Right hindlimb (tissue), 1 donor: ENCODE data around the gene LRRC26.
"Not testable (repeated sequence)": the region's sequence is repeated elsewhere in the genome, so short reads cannot be mapped to it uniquely, and the experiment has no call there.

Experiments
- DNase-seq: peaks from one replicate; pipeline ENCODE4 v3.0.0-alpha.2; 2018

LRRC26 gene

DNA sequence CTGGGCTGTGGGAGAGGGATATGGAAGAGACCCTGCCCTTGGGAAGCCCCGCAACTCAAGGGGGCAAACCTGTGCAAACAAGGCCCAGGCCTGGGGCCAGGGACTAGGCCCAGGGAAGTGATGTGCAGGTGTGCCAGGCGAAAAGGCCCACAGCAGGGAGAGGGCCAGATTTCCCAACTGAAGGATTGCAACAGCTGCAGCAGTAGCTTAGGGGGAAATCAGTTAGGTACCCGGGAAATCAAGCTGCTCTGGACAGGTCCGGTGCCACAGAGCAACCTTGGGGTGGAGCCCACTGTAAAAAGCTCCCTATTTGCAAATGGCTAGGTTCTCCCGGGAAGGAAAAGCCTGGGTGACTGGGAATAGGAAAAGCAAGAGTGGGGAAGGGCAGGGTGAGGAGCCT, 20.5 kb downstream of the LRRC26 start:
- no peak for DNase-seq

DNA sequence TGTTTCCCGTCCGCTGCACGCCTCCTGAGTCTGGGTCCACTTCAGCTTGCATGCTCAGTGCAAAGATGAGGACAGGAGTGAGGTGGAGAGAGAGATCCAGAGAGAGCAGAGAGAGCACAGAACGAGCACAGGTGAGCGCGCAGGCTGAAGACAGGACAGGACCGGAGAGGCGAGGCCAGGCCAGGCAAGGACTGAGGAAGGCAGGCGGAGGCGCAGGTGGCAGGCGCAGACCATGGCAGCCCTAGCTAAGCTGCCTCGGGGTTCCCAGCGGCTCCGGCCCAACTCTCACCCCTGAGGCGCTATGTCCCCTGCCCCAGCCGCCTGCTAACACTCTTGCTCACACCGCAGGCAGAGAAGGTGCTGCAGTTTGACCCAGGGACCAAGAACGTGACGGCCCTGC, 21.2 kb downstream of the LRRC26 start:
- no peak for DNase-seq

DNA sequence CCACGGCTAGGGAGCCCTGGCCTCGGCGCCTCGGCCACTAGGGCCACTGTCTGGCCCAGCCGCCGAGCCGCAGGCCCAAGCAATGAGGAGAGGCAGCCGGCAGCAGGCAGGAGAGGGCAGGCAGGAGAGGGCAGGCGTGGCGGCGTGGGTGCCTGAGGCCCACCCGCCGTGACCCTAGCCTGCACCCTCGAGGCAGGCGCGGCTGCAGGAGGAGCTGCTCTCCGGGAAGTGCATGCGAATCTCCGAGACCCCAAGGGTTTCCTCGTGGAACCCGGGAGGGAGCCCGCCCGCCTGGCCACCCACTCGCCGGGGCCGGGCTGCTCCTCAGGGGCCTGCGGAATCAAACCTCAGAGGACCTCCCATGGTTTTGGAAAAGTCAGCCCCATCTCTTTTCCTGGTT, 21.6 kb downstream of the LRRC26 start:
- DNase-seq = no peak

DNA sequence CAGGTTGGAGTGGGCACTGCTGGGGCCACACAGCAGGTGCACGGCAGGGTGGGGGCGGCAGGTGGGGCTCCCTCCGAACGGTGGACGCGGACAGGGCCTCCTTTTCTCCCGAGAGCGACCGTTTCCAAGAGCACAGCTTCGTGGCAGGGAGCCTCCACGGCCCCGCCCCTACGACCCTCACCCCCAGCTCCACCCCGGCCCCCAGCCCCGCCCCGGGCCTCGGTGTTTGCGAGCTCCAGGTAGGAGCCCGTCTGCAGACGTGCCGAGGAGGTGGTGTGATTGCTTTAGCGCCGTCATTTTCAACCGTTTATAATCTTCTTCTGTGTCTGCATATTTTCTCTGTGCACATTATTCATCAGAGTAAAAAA, 22.1 kb downstream of the LRRC26 start:
- DNase-seq = no peak

DNA sequence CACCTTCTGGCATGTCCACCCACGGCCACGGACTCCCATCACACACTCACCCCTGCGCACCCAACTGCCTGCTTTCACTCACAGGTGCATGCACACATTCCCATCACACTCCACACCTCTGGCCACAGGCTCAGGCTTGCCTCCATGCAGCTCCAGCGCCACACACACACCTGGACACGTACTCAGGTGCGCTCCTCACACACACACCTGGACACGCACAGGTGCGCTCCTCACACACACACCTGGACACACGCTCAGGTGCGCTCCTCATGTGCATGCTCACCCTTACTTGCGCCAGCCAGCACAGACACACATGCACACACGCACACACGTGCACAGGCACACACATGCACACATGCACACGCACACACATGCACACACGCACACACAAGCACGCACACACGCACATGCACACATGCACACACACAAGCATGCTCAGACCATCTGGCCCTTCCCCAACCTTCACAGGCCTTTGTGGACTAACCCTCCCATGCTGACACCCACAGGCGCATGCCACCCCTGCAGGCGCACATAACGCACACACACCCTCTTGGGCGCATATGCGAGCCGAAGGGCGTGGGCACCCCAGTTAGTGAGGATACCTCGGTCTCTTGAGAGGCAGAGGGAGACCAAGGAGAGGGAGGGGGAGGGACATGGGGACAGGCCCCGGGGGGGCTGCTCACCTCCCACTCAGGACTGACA, 22.6 kb downstream of the LRRC26 start:
- DNase-seq = no peak

DNA sequence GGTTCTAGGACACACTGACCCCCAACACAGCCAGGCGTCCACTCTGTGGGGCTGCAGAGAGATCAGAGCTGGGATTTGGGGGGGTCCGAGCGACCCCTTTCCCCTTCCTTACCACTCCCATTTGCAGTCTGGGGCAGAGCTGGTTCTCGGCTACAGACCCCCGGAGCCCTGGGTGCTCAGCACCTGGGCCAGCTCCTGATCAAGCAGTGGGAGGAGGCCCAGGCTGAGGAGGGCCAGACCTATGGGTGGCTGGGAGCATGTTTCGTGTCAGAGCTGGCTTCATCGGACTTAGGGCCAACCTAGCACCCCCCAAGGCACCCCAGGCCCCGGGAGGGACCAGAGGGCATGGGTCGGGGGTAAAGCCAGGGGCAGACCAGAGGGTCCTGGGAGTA, 23.3 kb downstream of the LRRC26 start:
- no peak for DNase-seq

DNA sequence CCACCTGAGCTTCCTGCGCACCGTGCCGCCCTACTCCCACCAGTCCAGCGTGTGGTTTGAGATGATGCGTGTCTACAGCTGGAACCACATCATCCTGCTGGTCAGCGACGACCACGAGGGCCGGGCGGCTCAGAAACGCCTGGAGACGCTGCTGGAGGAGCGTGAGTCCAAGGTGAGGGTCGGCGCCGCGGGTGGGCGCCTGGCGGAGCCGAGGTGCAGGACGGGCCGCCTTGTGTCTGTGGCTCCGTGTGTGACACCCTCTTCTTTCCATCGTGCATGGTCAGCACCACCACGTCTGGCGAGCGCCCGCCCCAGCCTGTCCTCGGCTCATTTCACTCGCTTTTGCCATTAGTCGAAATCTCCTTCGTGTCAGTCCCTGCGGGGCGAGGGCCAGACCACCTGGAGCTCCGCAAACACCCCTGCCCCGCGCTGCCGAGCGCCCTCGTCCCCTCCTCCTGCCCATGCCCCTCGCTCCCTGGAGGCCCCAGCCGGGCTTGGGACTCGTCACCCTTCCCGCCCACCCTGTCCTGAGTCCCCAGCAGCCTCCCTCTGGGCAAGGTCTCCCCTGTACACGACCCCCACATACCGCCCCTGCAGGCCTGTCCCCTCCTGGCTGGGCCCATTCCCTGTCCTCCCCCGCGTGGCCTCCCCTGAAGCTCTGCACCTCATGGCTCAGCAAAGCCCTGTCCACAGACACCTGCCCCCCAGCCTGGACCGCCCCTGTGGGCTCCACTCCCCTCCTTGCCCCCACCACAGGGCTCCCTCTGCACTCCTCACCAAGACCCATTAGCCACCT, 23.9 kb downstream of the LRRC26 start:
- DNase-seq = no peak

DNA sequence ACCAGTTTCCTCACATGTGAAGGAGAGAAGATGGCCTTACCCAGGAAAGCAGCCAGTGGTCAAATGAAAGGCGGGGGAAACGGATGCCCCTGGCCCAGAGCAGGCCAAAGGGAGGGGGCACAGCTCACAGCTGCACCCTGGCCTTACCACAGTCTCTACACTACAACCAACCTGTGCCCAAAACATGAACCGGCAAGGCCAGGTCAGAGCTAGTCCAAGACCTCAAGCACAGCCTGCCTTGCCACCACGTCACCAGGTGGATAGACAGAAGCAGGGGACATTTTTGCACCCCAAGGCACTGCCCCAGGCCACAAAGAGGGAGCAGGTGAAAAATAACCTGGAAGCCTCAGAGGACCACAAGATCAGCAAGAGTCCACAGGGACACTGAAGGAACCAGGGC, 26.4 kb downstream of the LRRC26 start:
- no peak for DNase-seq

DNA sequence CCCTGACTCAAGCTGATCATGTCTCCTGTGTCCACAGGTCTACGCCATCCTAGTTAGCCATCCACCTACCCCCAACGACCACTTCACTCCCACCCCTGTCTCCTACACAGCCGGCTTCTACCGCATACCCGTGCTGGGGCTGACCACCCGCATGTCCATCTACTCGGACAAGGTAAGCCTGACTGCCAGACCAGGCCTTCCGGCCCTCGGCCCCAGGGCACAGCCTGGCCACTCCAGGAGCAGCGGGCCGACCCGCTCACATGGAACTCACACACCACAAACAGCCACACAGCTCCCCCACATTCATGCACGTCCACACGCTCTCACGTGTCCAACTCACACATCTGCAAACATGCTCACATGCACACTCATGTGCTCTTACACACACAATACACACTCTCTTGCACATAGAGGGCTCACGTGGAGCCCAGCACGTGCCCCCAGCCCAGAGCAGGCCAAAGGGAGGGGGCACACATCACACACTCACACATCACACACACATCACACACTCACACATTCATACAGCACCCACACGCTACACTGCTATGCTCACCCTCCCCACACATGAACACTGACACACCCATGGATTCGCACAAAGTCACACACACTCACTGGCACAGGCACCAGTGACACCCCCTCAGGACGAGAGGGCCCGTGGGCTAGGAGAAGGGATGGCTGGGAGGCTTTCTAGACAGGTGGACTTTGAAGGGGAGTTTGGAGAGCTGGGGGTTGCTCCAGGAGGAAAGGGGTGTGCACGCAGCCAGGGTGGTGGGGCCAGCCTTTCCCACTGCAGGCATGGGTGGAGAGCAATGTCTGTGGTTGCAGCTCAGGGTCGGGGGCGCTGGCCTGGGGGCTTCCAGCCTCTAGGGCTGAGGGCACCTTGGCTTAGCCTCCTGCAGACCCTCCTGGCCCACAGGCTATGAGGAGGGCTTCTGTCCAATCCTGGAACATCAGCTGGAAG, 27.6 kb downstream of the LRRC26 start:
- no peak for DNase-seq

DNA sequence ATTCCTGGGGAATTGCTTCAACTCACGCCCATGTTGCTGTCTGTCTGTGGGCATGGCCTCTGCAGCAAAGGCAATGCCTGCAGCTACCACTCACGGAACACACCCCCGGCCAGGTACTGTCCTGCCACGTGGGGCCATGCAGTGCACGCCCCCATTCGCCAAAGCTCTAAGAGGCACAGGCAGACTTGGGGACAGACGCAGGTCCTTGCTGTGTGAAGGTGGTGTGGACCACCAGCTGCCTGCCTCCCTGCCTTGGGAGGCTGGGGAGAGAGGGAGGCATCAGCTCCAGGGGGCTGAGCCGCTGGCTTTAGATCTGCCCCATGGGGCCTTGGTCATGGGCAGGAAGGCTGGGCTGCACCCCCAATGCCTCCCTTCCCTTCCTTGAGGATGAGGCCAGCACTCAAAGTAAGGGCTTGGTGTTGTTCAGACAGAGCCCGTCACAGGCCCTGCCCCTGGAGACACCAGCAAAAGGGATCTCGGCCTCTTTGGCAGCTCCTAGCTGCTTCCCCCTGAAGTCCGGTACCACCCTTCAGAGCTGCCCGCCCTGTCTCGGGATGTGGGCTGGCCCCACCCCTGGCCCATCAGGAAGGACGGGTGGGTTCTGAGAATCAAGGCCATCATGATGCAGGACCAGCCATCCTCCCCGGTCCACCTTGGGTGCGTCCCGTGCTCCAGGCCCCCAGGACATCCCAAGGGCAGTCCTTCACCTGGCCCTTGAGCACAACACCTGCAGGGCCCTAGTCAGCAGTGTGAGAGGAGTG, 28.6 kb downstream of the LRRC26 start:
- no peak for DNase-seq

DNA sequence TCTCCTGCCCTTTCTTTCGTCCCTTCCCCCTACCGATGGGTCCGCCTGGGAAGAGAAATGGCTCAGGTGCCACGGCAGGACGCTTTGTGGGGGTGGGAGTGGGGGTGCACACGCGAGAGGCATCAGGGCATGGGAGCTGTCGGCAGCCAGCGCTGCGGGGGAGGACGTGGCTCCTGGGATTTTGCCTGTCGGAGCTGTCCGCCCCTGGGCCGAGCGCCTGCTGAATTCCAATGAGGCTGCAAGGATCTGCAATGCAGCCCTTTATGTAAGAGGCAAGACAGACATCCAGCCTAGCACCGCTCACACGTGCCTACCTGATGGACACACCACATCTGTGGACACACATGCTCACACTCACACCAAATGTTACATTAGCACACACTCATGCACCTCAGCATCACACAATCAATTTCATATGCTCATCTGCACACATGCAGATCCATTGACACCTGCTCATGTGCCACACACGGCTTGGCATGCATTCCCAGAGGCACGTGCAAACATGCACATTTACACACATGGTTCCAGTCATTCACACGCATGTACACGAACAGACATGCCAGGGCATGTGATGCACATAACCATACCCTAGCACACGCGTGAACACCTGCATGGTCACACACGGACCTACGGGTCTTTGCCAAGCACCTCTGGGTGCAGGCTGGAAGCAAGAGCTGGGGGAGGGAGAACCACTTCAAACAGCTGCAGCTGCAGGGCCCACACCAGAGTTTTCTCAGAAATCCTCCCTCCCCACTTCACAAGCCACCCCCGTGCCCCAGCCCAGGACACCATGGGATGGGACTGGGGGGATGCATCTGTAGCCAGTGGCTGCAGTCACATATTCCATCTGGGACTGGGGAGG, 29.5 kb downstream of the LRRC26 start:
- no peak for DNase-seq

DNA sequence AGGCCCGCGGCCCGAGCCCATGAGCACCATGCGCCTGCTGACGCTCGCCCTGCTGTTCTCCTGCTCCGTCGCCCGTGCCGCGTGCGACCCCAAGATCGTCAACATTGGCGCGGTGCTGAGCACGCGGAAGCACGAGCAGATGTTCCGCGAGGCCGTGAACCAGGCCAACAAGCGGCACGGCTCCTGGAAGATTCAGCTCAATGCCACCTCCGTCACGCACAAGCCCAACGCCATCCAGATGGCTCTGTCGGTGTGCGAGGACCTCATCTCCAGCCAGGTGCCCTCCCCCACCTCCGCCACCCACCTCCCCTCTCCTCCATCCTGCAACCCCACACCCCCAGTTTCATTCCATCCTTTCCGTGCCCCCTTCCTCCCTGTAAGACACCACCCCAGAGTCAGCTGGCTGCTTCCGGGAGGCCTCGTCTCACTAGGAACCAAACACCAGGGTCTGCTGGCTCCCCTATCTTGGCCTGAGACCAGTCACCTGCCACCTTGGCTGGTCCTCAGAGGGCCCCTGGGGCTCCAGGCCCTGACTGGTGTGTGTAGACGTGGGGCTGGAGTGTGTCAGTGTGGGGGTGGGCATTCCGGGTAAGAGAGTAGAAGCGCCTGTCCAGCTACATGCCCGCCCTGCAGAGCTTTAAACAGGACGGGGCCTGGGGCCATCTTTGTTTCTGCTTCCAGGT, 30.2 kb downstream of the LRRC26 start:
- DNase-seq = no peak

DNA sequence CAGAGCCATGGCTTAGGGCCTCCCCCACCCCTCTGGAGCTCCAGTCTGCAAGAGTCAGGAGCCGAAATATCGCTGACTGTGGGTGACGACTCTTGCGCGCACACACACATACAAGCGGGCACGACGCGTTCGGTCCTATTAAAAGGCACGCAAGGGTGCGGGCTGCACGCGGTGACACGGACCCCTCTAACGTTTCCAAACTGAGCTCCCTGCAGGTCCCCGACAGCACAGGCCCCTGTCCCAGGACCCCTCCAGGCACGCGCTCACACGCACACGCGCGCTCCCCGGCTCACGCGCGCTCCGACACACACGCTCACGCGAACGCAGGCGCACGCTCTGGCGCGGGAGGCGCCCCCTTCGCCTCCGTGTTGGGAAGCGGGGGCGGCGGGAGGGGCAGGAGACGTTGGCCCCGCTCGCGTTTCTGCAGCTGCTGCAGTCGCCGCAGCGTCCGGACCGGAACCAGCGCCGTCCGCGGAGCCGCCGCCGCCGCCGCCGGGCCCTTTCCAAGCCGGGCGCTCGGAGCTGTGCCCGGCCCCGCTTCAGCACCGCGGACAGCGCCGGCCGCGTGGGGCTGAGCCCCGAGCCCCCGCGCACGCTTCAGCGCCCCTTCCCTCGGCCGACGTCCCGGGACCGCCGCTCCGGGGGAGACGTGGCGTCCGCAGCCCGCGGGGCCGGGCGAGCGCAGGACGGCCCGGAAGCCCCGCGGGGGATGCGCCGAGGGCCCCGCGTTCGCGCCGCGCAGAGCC, 31.0 kb downstream of the LRRC26 start, which contains the start of gene GRIN1:
Gene GRIN1, plus strand, starts transcription at position 433 of the 746 bp plus-strand sequence. CDS start 333 bp downstream, outside the sequence.
- DNase-seq = no peak

DNA sequence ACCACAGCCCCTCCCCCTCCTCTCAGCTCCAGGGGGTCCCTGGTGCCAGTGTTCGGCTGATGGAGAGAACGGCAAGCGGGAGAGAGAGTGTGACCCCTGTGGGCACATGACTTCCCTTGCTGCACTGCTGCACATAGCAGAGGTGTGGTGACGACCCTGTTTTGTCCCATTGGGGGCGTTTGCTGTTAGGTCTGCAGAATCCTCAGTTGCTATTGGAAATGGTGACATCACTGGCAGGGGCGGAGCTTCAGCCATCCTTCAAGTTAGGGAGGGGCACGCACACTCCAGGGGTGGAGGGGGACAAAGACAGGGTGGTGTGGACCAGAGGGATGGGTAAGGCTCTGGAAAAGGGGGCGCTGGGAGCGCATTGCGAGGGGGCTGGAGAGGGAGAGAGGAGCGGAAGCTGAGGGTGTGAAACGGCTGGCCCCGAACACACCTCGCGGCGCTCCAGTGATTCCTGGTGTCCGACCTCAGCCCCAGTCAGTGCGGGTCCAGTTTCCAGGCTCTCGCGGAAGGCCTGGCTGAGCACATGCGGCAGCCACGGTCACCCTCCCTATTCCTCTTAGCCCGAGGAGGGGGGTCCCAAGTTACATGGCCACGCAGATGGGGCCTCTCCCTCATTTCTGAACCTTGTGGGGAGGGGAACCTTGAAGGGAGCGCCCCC, 31.7 kb downstream of the LRRC26 start:
- no peak for DNase-seq

DNA sequence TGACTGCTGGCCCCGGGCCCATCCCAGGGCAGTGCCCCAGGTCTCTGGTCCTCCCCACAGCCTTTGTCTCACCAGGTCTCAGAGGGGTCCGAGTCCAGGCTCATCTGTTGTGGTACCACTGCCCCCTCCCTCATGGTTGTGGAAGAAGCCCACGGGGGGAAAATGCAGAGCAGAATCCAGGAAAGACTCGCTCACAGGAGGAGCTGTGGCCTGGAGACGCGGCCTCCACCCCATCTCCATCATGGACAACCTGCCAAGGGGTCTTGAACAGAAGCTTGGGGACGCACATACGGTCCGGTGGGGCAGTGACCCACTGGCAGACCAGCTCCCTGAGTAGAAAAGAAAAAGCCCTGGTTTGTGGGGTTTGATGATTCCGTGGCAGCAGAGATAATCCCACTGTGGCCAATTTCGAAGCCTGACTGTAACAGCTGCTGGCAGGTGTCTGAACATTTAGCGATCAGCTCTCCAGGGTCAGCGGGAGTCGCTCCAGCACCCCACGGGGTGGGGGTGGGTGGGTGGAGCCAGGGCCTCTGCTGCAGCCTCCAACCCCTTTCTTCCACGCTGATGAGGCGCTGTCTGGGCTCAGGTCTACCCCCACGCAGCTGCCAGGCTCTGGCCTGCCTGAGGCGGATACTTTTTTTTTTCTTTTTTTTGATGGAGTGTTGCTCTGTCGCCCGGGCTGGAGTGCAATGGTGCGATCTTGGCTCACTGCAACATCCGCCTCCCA, 32.8 kb downstream of the LRRC26 start:
- no peak for DNase-seq

DNA sequence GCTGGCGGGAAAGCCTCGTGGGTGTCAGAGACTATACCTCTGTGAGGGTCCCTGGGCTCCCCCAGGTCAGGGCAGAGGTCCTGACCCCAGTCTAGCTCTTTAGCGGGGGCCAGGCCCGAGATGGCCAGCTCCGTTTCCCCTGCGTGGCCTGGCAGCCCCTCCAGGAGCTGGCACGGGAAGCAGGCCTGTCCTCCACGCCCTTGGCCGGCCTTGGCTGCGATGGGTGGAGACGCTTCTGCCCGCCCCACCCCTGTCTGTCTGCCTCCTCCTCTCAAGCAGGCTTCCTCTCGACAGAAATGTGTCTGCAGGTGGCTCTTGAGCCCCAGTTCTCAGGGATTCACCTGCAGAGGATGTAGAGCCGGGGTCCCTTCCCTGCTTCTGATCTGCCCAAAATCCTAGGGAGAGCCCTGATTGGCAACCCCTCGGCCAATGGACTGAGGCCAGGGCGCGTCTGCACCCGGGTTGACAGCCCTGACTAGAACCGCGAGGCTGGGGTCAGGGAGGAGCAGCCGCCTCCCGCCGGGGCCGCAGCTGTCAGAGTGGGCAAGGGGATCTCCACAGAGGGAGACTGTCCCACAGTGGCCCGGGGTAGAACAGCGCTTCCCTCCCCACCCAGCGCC, 33.5 kb downstream of the LRRC26 start:
- no peak for DNase-seq

DNA sequence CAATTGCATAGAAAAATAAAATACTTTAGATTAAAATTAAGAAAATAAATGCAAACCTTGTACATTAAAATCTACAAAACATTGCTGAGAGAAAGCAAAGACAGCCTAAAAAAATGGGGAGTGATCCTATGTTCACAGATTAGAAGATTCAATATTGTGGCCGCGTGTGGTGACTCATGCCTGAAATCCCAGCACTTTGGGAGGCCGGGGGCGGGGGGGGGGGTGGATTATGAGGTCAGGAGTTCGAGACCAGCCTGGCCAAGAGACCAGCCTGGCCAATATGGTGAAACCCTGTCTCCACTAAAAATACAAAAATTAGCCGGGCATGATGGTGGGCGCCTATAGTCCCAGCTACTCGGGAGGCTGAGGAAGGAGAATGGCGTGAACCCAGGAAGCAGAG, 34.7 kb downstream of the LRRC26 start:
- not testable (repeated sequence) for DNase-seq

DNA sequence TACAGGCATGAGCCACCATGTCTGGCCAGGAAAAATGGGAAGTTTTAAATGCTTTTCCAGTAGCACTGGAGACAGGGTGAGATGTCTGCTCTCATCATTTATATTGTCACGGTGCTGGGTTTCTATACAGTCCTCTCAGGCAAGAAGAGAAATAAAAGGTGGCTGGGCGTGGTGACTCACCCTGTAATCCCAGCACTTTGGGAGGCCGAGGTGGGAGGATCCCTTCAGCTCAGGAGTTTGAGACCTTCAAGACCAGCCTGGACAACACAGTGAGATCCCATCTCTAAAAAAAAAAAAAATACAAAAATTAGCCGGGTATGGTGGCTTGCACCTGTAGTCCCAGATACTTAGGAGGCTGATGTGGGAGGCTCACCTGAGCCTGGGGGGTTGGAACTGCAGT, 35.7 kb downstream of the LRRC26 start:
- no peak for DNase-seq
